ENCODE data around the gene FAM81B.

Gene FAM81B

GRCh38 chr5:95398989-95399388, 7.8 kb downstream of the FAM81B start:
- TF ChIP-seq REST (IDR thresholded peaks at IDR 0.05; ENCODE audit: insufficient read depth in 1 of 2, low read depth in 2 of 2, low read length in 2 of 2): no peak
- no peak for TF ChIP-seq SIN3A (IDR thresholded peaks at IDR 0.05; ENCODE audit: borderline replicate concordance, insufficient read depth, low read length)
- no peak for TF ChIP-seq FOXP2 (optimal IDR thresholded peaks at IDR 0.05; ENCODE audit: borderline replicate concordance, extremely low read depth, extremely low read length, insufficient read depth)
- TF ChIP-seq POLR2AphosphoS5 (IDR thresholded peaks at IDR 0.05; ENCODE audit: low read depth, low read length): no peak
- TF ChIP-seq TAF1 (IDR thresholded peaks at IDR 0.05; ENCODE audit: borderline replicate concordance, insufficient read depth, low read length): no peak

GRCh38 chr5:95401626-95402025, 10.5 kb downstream of the FAM81B start:
- no peak for TF ChIP-seq REST (IDR thresholded peaks at IDR 0.05; ENCODE audit: insufficient read depth in 1 of 2, low read depth in 2 of 2, low read length in 2 of 2)
- no peak for TF ChIP-seq TAF1 (IDR thresholded peaks at IDR 0.05; ENCODE audit: borderline replicate concordance, insufficient read depth, low read length)

GRCh38 chr5:95403996-95404395, 12.8 kb downstream of the FAM81B start:
- no peak for TF ChIP-seq SIN3A (IDR thresholded peaks at IDR 0.05; ENCODE audit: borderline replicate concordance, insufficient read depth, low read length)

GRCh38 chr5:95406426-95407090, 15.4 kb downstream of the FAM81B start:
- TF ChIP-seq FOXP2 (optimal IDR thresholded peaks at IDR 0.05; ENCODE audit: borderline replicate concordance, extremely low read depth, extremely low read length, insufficient read depth): no peak
- no peak for TF ChIP-seq POLR2AphosphoS5 (IDR thresholded peaks at IDR 0.05; ENCODE audit: low read depth, low read length)
- TF ChIP-seq SIN3A (IDR thresholded peaks at IDR 0.05; ENCODE audit: borderline replicate concordance, insufficient read depth, low read length): no peak
- no peak for TF ChIP-seq REST (IDR thresholded peaks at IDR 0.05; ENCODE audit: insufficient read depth in 1 of 2, low read depth in 2 of 2, low read length in 2 of 2)
- no peak for TF ChIP-seq TAF1 (IDR thresholded peaks at IDR 0.05; ENCODE audit: borderline replicate concordance, insufficient read depth, low read length)

GRCh38 chr5:95410279-95410678, 19.1 kb downstream of the FAM81B start:
- TF ChIP-seq FOXP2 (optimal IDR thresholded peaks at IDR 0.05; ENCODE audit: borderline replicate concordance, extremely low read depth, extremely low read length, insufficient read depth): no peak
- TF ChIP-seq POLR2AphosphoS5 (IDR thresholded peaks at IDR 0.05; ENCODE audit: low read depth, low read length): no peak
- TF ChIP-seq REST (IDR thresholded peaks at IDR 0.05; ENCODE audit: insufficient read depth in 1 of 2, low read depth in 2 of 2, low read length in 2 of 2): no peak
- TF ChIP-seq SIN3A (IDR thresholded peaks at IDR 0.05; ENCODE audit: borderline replicate concordance, insufficient read depth, low read length): no peak
- no peak for TF ChIP-seq TAF1 (IDR thresholded peaks at IDR 0.05; ENCODE audit: borderline replicate concordance, insufficient read depth, low read length)
